HepG2 (cell line): ENCODE data around the gene PIP4K2B. TPM values are rescaled to one million over a fixed set of nuclear protein-coding genes. Genes with fewer than 3 reads are reported as not detected.
A peak's percentile ranks its signal among the peaks of the same experiment; 100 is the strongest.

Source experiments
- KAT2B ChIP-seq: fragments of 150-350 bp; IDR thresholded peaks from 2 replicates; pipeline ENCODE4 v1.6.1; 2014; ENCODE audit warnings: low read depth, low read length, borderline replicate concordance
- KDM6A ChIP-seq: IDR thresholded peaks from 2 replicates; pipeline ENCODE4 v1.6.1; 2016; ENCODE audit warnings: low read depth
- KLF15 ChIP-seq: sonication (generic); formaldehyde crosslinking; IDR thresholded peaks from 2 replicates; pipeline ENCODE4 v1.8.1; 2023; ENCODE audit warnings: borderline replicate concordance, mild to moderate bottlenecking, inconsistent platforms, missing genetic modification reagents, mixed read lengths
- RFX5 ChIP-seq: IDR thresholded peaks from 2 replicates; pipeline ENCODE4 v1.6.1; 2011; ENCODE audit warnings: low read depth, low read length, improper control_type of control experiment
- SKI ChIP-seq: fragments of 450-650 bp; IDR thresholded peaks from one replicate; pipeline ENCODE4 v1.6.1; 2018; ENCODE audit warnings: mild to moderate bottlenecking; ENCODE audit not compliant: partially characterized antibody
- SMAD1 ChIP-seq: sonication (generic); formaldehyde crosslinking; IDR thresholded peaks from 2 replicates; pipeline ENCODE4 v1.4.0; 2020; ENCODE audit warnings: missing genetic modification reagents, low read depth, mild to moderate bottlenecking, borderline replicate concordance
- SNAPC4 ChIP-seq: sonication (generic); formaldehyde crosslinking; IDR thresholded peaks from 2 replicates; pipeline ENCODE4 v1.4.0; 2020; ENCODE audit warnings: mild to moderate bottlenecking, missing genetic modification reagents
- SRSF1 ChIP-seq: fragments of 200-400 bp; formaldehyde crosslinking; optimal IDR thresholded peaks from 2 replicates; pipeline ENCODE3; 2017; ENCODE audit warnings: mild to moderate bottlenecking, low read depth, low read length, moderate library complexity
- ZNF142 ChIP-seq: sonication (generic); formaldehyde crosslinking; IDR thresholded peaks from 2 replicates; pipeline ENCODE4 v1.4.0; 2020; ENCODE audit warnings: missing genetic modification reagents
- ZNF564 ChIP-seq: sonication (generic); formaldehyde crosslinking; IDR thresholded peaks from 2 replicates; pipeline ENCODE4 v1.8.1; 2023; ENCODE audit warnings: mild to moderate bottlenecking, missing genetic modification reagents
- ZNF572 ChIP-seq: sonication (generic); formaldehyde crosslinking; IDR thresholded peaks from 2 replicates; pipeline ENCODE4 v1.5.1; 2020; ENCODE audit warnings: mild to moderate bottlenecking, missing genetic modification reagents
- ZNF788 ChIP-seq: sonication (generic); formaldehyde crosslinking; IDR thresholded peaks from 2 replicates; pipeline ENCODE4 v1.5.0; 2020; ENCODE audit warnings: mild to moderate bottlenecking, missing genetic modification reagents, borderline replicate concordance
- polyA plus RNA-seq, 8 experiments: library from polyadenylated mRNA; depleted of rRNA in 3 of 8; stranded (reverse) in 7 of 8; unstranded in 1 of 8; fragments of >200 nt; fragmentation: Illumina TruSeq in 4 of 8; extraction: Trizol in 4 of 8; gene quantifications; 2 replicates each; pipeline versions ENCODE4 v1.2.1 to v1.2.3, GENCODE V29; 2011 to 2016; ENCODE audit warnings: low read depth in 4 of 8, missing spikeins in 1 of 8, mixed read lengths in 1 of 8; ENCODE audit not compliant: insufficient read depth in 1 of 8
- total RNA-seq, 5 experiments: library from RNA; depleted of rRNA; stranded (reverse); fragments of >200 nt; fragmentation: Illumina TruSeq; extraction: Trizol; gene quantifications; 2 replicates each; pipeline ENCODE4 v1.2.3, GENCODE V29; 2016; ENCODE audit warnings: low read depth in 1 of 5
- TF ChIP-seq, protein P1 (sequence below): sonication (generic); formaldehyde crosslinking; conservative IDR thresholded peaks from 2 replicates; pipeline ENCODE4 v1.4.0; 2020; ENCODE audit warnings: missing genetic modification reagents
- TF ChIP-seq, protein P2 (sequence below): IDR thresholded peaks from 2 replicates; pipeline ENCODE4 v1.6.1; 2012; ENCODE audit warnings: inconsistent platforms
- TF ChIP-seq, protein P3 (sequence below): sonication (generic); formaldehyde crosslinking; IDR thresholded peaks from 2 replicates; pipeline ENCODE4 v1.5.0; 2020; ENCODE audit warnings: mild to moderate bottlenecking, low read depth, missing genetic modification reagents, borderline replicate concordance

The PIP4K2B gene
- total and polyA plus RNA-seq, 2 of the 13 experiments (the other 11 are each of a cell fraction or from before 2014, with no cell fraction given), result 20.4 to 54.0 TPM

- 0 out of 2 replicates have a peak, but pooled peaks have one; percentile 31 for TF ChIP-seq SNAPC4 (CRISPR knock-in tag)
- TF ChIP-seq ZNF572 (CRISPR knock-in tag), result peak; percentile 96
- peak; percentile 65 for TF ChIP-seq ZNF788 (CRISPR knock-in tag)
- TF ChIP-seq KAT2B, result no peak
- TF ChIP-seq, protein P1, sequence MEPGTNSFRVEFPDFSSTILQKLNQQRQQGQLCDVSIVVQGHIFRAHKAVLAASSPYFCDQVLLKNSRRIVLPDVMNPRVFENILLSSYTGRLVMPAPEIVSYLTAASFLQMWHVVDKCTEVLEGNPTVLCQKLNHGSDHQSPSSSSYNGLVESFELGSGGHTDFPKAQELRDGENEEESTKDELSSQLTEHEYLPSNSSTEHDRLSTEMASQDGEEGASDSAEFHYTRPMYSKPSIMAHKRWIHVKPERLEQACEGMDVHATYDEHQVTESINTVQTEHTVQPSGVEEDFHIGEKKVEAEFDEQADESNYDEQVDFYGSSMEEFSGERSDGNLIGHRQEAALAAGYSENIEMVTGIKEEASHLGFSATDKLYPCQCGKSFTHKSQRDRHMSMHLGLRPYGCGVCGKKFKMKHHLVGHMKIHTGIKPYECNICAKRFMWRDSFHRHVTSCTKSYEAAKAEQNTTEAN (CRISPR knock-in tag), result 0 out of 2 replicates have a peak, but pooled peaks have one; percentile 26
- TF ChIP-seq ZNF142 (CRISPR knock-in tag), result no peak
- TF ChIP-seq SRSF1, result peak; percentile 93
- peak; percentile 34 for TF ChIP-seq SKI
- TF ChIP-seq KLF15 (CRISPR knock-in tag), result no peak
- TF ChIP-seq KDM6A (CRISPR knock-in tag), result peak; percentile 51
- TF ChIP-seq RFX5, result no peak
- TF ChIP-seq, protein P2, sequence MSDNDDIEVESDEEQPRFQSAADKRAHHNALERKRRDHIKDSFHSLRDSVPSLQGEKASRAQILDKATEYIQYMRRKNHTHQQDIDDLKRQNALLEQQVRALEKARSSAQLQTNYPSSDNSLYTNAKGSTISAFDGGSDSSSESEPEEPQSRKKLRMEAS, result peak; percentile 59; the same call in 1 of the 2 replicates
- TF ChIP-seq, protein P3, sequence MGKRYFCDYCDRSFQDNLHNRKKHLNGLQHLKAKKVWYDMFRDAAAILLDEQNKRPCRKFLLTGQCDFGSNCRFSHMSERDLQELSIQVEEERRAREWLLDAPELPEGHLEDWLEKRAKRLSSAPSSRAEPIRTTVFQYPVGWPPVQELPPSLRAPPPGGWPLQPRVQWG (CRISPR knock-in tag), result no peak
- TF ChIP-seq SMAD1 (CRISPR knock-in tag), result no peak
- TF ChIP-seq ZNF564 (CRISPR knock-in tag), result no peak
These were observed 68.6 kb downstream of the PIP4K2B start (continued) for GRCh38 chr17:38730526-38731379.
